ENCODE data around the gene F11R.

F11R gene

DNA sequence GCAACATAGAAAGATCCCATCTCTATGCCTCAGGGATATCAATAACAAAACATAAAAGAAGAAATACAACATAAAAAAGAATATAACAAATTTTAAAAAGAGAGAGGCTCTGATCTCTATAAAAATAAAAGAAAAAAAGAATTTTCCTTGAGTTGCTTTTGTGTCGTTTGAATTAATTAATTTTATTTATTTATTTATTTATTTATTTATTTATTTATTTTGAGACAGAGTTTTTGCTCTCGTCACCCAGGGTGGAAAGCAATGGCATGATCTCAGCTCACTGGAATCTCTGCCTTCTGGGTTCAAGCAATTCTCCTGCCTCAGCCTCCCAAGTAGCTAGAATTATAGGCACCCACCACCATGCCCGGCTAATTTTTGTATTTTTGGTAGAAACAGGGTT, 8.5 kb downstream of the F11R start:
- H3K4me1 ChIP-seq (ENCODE audit: control insufficient read depth, insufficient read depth, low read length) = no peaks in the 10 kb centered on the region
- H3K27ac ChIP-seq (ENCODE audit: extremely low read depth, low read depth, low read length) = no peak overlapping the region
- ChIA-PET CTCF (no interaction called here), POLR2A (interaction anchor here (0.5 to 2.3 kb wide), 3 partner anchors 9 to 192 kb away, joined by 4 to 10 read pairs (median 8); partner anchors contain the start of gene F11R)
- H3K4me3 ChIP-seq (ENCODE audit: low read depth, low read length) = no peak overlapping the region
- H3K36me3 ChIP-seq (ENCODE audit: control insufficient read depth in 2 of 2, insufficient read depth in 1 of 2, low read length in 2 of 2) = no peaks in the 10 kb centered on the region
- H3K9me3 ChIP-seq (ENCODE audit: control insufficient read depth, insufficient read depth, low read depth, low read length) = no peaks in the 10 kb centered on the region
- peak; percentile 52 for TF ChIP-seq ZNF433 (tag by site-specific recombination; IDR thresholded peaks at IDR 0.05; ENCODE audit: low read depth)
- TF ChIP-seq ZNF555 (tag by site-specific recombination; conservative IDR thresholded peaks at IDR 0.05) = peak; percentile 84
- 0 out of 2 replicates have a peak, but pooled peaks have one; percentile 44 for TF ChIP-seq ZNF404 (tag by site-specific recombination; IDR thresholded peaks at IDR 0.05)
- 0 out of 2 replicates have a peak, but pooled peaks have one; percentile 12 for TF ChIP-seq ZNF366 (tag by site-specific recombination; conservative IDR thresholded peaks at IDR 0.05)
- 0 out of 2 replicates have a peak, but pooled peaks have one; percentile 14 for TF ChIP-seq ZBTB21 (tag by site-specific recombination; IDR thresholded peaks at IDR 0.05)
- peak; percentile 70 for TF ChIP-seq ZNF623 (tag by site-specific recombination; IDR thresholded peaks at IDR 0.05)
- peak; percentile 76; the same call in 1 of the 2 replicates for TF ChIP-seq ZNF560 (tag by site-specific recombination; IDR thresholded peaks at IDR 0.05; ENCODE audit: borderline replicate concordance)
- TF ChIP-seq ZNF155 (tag by site-specific recombination; IDR thresholded peaks at IDR 0.05) = no peak
- peak; percentile 72 for TF ChIP-seq ZBTB8A (tag by site-specific recombination; IDR thresholded peaks at IDR 0.05)
- TF ChIP-seq ZNF426 (tag by site-specific recombination; IDR thresholded peaks at IDR 0.05) = peak; percentile 87
- peak; percentile 84 for TF ChIP-seq ZNF518A (tag by site-specific recombination; conservative IDR thresholded peaks at IDR 0.05; ENCODE audit: low read depth)
- TF ChIP-seq, protein P1, sequence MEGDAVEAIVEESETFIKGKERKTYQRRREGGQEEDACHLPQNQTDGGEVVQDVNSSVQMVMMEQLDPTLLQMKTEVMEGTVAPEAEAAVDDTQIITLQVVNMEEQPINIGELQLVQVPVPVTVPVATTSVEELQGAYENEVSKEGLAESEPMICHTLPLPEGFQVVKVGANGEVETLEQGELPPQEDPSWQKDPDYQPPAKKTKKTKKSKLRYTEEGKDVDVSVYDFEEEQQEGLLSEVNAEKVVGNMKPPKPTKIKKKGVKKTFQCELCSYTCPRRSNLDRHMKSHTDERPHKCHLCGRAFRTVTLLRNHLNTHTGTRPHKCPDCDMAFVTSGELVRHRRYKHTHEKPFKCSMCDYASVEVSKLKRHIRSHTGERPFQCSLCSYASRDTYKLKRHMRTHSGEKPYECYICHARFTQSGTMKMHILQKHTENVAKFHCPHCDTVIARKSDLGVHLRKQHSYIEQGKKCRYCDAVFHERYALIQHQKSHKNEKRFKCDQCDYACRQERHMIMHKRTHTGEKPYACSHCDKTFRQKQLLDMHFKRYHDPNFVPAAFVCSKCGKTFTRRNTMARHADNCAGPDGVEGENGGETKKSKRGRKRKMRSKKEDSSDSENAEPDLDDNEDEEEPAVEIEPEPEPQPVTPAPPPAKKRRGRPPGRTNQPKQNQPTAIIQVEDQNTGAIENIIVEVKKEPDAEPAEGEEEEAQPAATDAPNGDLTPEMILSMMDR (tag by site-specific recombination; IDR thresholded peaks at IDR 0.05) = no peak
- peak; percentile 96 for TF ChIP-seq ZNF394 (tag by site-specific recombination; IDR thresholded peaks at IDR 0.05; ENCODE audit: borderline replicate concordance)
- TF ChIP-seq ZNF529 (tag by site-specific recombination; IDR thresholded peaks at IDR 0.05; ENCODE audit: insufficient replicate concordance) = peak; percentile 12
- TF ChIP-seq, protein P2, sequence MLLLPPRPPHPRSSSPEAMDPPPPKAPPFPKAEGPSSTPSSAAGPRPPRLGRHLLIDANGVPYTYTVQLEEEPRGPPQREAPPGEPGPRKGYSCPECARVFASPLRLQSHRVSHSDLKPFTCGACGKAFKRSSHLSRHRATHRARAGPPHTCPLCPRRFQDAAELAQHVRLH (tag by site-specific recombination; IDR thresholded peaks at IDR 0.05) = peak; percentile 56; the same call in 1 of the 2 replicates
- no peak for TF ChIP-seq ZBTB48 (tag by site-specific recombination; IDR thresholded peaks at IDR 0.05)
- peak; percentile 48; the same call in 1 of the 2 replicates for TF ChIP-seq ZNF558 (tag by site-specific recombination; IDR thresholded peaks at IDR 0.05)
- TF ChIP-seq, protein P3, sequence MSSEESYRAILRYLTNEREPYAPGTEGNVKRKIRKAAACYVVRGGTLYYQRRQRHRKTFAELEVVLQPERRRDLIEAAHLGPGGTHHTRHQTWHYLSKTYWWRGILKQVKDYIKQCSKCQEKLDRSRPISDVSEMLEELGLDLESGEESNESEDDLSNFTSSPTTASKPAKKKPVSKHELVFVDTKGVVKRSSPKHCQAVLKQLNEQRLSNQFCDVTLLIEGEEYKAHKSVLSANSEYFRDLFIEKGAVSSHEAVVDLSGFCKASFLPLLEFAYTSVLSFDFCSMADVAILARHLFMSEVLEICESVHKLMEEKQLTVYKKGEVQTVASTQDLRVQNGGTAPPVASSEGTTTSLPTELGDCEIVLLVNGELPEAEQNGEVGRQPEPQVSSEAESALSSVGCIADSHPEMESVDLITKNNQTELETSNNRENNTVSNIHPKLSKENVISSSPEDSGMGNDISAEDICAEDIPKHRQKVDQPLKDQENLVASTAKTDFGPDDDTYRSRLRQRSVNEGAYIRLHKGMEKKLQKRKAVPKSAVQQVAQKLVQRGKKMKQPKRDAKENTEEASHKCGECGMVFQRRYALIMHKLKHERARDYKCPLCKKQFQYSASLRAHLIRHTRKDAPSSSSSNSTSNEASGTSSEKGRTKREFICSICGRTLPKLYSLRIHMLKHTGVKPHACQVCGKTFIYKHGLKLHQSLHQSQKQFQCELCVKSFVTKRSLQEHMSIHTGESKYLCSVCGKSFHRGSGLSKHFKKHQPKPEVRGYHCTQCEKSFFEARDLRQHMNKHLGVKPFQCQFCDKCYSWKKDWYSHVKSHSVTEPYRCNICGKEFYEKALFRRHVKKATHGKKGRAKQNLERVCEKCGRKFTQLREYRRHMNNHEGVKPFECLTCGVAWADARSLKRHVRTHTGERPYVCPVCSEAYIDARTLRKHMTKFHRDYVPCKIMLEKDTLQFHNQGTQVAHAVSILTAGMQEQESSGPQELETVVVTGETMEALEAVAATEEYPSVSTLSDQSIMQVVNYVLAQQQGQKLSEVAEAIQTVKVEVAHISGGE (tag by site-specific recombination; conservative IDR thresholded peaks at IDR 0.05; ENCODE audit: low read depth) = peak; percentile 70
- peak; percentile 66; the same call in 1 of the 2 replicates for TF ChIP-seq ZNF202 (tag by site-specific recombination; IDR thresholded peaks at IDR 0.05; ENCODE audit: borderline replicate concordance)
- TF ChIP-seq REST (tag by site-specific recombination; IDR thresholded peaks at IDR 0.05) = peak; percentile 57
- TF ChIP-seq ZNF501 (tag by site-specific recombination; IDR thresholded peaks at IDR 0.05) = peak; percentile 39; the same call in 1 of the 2 replicates
- peak; percentile 63; the same call in 1 of the 2 replicates for TF ChIP-seq ZNF140 (tag by site-specific recombination; IDR thresholded peaks at IDR 0.05)
- no peak for TF ChIP-seq ZNF138 (tag by site-specific recombination; IDR thresholded peaks at IDR 0.05; ENCODE audit: borderline replicate concordance)
- TF ChIP-seq ZNF629 (tag by site-specific recombination; IDR thresholded peaks at IDR 0.05) = peak; percentile 57; the same call in 1 of the 2 replicates
